GM21447 (cell line): ENCODE data around the gene PRSS1.
"Not testable (repeated sequence)": the region's sequence is repeated elsewhere in the genome, so short reads cannot be mapped to it uniquely, and the experiment has no call there.

Experiments
- ATAC-seq: cut with Tn5 transposase; IDR thresholded peaks from one replicate; pipeline ENCODE4 v1.9.1; 2021; ENCODE audit not compliant: unreplicated experiment

PRSS1 gene

DNA sequence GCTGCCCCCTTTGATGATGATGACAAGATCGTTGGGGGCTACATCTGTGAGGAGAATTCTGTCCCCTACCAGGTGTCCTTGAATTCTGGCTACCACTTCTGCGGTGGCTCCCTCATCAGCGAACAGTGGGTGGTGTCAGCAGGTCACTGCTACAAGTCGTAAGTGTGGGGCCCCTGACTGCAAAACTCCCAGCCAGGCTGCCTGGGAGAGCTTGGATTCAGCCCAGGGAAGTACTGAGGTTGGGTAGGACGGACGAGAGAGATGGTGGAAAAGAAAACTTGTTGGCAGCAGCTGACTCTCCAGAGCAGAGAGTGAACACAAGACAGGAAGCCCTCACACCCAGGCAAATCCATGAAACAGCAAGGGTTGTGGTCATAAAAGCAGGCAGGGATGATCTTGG is 22.8 kb downstream of the PRSS1 start:
- ATAC-seq: no peak

- ATAC-seq: no peak
These were observed 23.4 kb downstream of the PRSS1 start for GRCh38 chr7:142772673-142773072.

DNA sequence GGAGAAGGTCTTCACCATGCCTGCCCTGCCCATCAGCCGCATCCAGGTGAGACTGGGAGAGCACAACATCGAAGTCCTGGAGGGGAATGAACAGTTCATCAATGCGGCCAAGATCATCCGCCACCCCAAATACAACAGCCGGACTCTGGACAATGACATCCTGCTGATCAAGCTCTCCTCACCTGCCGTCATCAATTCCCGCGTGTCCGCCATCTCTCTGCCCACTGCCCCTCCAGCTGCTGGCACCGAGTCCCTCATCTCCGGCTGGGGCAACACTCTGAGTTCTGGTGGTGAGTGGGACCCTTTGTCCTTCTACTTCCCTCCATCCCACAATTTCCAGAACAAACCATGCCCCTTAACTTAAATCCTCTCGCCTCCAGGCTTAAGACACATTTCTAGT is 24.0 kb downstream of the PRSS1 start:
- ATAC-seq: no peak

DNA sequence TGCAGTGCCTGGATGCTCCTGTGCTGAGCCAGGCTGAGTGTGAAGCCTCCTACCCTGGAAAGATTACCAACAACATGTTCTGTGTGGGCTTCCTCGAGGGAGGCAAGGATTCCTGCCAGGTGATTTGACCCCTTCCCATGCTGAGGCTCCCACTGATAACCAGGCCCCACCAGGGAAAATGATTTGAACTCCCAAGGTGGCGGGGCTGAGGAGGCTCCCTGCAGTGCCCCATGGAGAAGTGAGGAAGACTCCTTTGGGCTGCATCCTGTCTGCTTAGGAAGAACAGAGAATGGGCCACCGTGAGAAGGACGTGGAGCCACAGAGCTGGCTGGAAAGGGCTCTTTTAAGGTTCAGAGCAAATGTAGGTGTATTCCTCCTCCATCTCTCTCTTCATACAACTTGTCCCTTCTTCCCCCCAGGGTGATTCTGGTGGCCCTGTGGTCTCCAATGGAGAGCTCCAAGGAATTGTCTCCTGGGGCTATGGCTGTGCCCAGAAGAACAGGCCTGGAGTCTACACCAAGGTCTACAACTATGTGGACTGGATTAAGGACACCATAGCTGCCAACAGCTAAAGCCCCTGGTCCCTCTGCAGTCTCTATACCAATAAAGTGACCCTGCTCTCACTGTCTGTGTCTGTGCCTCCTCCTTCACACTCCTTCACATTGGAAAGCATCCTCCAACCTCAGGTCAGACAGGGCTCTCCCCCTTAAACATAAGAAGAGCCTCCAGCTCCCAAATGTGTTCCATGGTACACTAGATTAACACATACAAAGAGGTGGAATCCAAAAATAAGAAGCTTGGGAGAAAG is 24.9 kb downstream of the PRSS1 start:
- no peak for ATAC-seq

- ATAC-seq: no peak
These were observed 25.6 kb downstream of the PRSS1 start for GRCh38 chr7:142774826-142775225.

DNA sequence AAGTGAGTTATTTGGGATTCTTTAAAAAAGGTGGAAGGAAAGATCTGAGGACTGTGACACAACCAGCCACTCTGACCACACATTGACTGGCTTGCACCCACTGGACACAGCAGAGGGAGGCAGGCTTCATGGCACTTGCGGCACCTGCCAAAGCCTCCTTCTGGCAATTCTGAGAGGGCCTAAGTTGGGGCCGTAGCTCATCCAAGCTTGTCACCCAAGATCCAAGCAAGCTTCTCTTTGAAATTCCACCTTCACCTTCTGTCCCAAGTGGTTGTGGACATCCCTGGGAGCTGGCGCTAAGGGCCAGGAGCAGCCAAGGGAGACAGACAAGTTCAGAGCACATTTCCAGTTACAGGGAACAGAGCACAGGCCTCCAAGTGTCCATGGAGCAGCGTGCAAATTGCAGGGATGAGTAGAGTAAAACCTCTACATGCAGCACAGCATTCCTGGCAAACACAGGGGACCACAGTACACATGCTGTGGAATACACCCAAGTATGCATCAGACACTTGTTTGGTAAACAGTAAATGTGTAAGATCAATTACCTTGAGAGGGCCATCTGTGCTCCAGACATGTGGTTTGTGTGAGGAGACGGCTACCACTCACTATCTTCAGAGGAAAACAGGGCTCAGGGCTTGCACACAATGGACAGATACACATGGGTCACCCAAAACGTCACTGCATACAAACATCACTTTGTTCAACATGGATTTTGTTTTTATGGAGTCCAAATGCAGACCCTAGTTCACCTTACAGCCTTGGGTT is 26.3 kb downstream of the PRSS1 start:
- ATAC-seq: not testable (repeated sequence)

- no peak for ATAC-seq
These were observed 27.1 kb downstream of the PRSS1 start for GRCh38 chr7:142776206-142776844.

GRCh38 chr7:142776845-142777225 is 27.6 kb downstream of the PRSS1 start:
- not testable (repeated sequence) for ATAC-seq

- ATAC-seq: no peak
These were observed 28.0 kb downstream of the PRSS1 start for GRCh38 chr7:142777318-142777717.

GRCh38 chr7:142782922-142783900 is 33.9 kb downstream of the PRSS1 start:
- ATAC-seq: peak; percentile 90

DNA sequence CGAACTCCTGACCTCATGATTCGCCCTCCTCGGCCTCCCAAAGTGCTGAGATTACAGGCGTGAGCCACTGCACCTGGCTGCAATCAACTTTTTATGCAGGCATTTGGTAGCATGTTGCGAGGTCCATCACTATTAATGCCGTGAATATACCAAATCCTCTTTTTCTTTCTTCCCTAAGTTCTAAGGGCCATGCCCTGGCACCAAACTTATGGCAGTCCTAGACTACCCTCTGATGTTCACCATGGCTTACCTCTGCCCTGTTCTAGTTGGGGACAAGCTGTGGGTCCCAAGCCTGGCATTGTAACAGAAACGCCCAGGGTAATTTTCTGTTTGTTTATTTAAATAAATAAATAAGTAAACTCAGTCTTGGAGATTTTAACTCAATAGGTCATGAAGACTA is 34.8 kb downstream of the PRSS1 start:
- no peak for ATAC-seq

- ATAC-seq: no peak
These were observed 35.4 kb downstream of the PRSS1 start for GRCh38 chr7:142784716-142785115.

DNA sequence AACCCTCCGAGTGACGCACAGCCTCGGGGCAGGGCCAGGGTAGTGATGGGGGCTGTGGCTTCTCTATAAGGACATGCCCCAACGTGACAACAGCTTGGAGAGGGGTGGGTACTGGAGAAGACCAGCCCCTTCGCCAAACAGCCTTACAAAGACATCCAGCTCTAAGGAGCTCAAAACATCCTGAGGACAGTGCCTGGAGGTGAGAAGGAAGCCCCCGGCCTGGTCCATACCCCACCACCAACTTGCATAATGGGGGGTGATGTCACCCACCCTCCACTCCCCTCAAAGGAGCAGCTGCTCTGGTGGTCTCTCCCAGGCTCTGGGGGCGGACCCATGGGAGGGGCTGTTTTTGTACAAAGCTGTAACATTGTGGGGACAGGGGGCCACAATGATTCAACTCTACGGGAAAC is 36.6 kb downstream of the PRSS1 start:
- ATAC-seq: no peak

GRCh38 chr7:142787034-142787768 is 37.9 kb downstream of the PRSS1 start:
- no peak for ATAC-seq

DNA sequence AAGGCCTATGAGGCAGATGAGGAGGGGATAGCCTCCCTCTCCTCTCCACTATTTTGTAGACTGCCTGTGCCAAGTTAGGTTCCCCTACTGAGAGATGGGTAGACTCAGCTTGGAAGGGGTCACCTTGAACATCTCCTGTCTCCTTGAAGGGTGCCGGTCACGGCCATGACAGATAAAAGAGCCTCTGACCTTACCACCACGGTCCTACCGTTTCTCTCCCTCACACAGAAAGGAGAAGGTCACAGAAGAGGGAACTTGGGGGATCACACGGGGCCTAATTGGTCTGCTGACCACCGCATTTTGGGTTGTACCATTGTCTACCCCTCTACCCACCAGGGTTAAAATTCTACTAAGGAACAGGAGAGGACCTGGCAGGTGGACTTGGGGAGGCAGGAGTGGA is 38.5 kb downstream of the PRSS1 start:
- no peak for ATAC-seq

DNA sequence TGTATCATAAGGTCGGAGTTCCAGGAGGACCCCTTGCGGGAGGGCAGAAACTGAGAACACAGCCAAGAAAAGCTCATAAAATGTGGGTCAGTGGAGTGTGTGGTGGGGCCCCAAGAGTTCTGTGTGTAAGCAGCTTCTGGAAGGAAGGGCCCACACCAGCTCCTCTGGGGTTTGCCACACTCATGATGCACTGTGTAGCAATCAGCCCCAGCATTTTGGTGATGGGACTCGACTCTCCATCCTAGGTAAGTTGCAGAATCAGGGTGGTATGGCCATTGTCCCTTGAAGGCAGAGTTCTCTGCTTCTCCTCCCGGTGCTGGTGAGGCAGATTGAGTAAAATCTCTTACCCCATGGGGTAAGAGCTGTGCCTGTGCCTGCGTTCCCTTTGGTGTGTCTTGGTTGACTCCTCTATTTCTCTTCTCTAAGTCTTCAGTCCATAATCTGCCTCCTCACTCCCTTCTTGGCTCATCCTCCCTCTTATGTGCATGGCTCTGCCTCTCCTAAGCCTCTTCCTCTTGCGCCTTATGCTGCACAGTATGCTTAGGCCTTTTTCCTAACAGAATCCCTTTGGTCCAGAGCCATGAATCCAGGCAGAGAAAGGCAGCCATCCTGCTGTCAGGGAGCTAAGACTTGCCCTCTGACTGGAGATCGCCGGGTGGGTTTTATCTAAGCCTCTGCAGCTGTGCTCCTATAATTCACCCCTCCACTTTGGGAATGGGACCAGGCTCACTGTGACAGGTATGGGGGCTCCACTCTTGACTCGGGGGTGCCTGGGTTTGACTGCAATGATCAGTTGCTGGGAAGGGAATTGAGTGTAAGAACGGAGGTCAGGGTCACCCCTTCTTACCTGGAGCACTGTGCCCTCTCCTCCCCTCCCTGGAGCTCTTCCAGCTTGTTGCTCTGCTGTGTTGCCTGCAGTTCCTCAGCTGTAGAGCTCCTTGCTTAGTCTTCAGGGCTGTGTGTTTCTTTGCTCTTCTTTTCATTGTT is 39.3 kb downstream of the PRSS1 start:
- ATAC-seq: no peak

- ATAC-seq: no peak
These were observed 40.2 kb downstream of the PRSS1 start for GRCh38 chr7:142789441-142789840.

DNA sequence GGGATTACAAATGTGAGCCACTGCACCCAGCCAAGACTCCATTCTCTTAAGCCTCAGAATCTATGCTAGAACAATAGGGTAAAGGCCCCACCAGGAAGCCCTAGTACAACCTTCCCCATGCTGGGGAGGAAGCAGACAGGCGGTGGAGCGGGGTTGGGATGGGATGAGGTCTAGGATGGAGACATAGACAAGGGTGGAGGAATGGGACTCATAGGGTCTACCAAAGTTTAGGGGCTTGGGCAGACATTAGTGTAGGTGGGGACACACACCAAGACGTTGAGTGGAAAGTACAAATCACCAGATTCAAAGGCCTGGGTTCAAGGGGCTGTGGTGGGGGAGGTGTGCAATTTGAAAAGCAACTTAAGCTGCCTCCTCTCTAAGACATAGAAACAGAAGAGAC is 40.8 kb downstream of the PRSS1 start:
- no peak for ATAC-seq

DNA sequence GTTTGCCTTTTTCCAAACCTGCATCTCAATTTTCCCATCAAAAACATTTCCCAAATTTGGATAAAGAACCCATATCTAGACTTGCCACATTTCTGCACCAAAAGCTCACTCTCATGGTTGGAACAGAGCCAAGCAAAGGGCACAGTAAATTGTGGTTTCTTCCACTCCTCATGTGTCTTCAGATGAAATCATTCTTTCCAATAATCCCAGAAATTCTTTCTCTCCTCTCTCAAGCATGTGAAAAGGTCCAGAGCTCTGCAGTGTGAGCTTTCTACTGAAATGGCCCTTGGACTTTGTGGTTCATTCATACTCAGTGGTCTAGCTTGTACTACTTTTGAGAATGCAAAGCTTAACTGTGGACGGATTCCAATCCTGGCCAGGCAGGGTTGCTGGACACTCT is 41.3 kb downstream of the PRSS1 start:
- no peak for ATAC-seq
